SKM-1 treated with dmso at 0.1 percent for 144 hours (cell line): ENCODE results near the gene ABCB4.

Experiments used
- DNase-seq: peaks from one replicate; lab custom pipeline; 2025; ENCODE audit not compliant: unreplicated experiment; lab: John Stamatoyannopoulos, UW

The ABCB4 gene

DNA sequence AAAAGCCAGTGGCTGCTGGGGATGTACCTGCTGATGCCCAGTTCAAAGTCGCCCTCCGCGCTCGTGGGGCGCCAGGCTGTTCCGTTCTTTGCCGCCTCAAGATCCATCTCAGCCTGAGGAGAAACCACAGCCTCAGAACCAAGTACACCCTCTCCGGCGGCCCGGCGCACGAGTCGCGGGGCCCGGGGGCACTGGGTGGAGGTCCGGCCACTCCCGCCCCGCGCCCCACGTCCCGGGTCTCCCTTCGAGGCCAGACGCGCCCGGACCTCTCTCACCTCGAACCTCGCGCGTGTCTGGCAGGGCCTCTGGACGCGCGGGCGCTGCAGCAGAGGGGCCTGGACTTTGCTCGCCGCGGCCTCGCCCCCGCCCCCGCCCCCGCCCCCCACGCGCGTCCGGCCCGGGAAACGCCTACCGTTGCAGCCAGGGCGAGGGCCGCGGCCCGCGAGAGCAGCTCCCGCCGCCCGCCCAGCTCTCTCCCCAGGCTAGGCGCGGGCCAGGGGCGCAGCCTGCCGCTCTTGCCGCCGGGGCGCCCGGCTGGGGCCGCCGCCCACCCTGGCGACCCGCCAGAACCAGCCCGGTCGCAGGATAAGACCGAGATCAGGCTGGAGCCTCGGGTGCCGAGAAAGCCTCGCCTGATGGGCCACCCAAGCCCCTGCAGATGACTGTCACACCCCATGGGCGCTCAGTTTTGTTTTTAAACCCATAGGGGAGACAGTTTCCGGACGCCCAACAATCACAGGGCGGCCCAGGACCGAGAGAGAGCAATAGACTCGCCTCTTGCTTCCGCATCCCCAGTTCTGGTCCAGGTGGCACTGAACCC lies at the start of gene ABCB4:
TSS of gene ABCB4 (minus strand) at position 322 of the 820 bp plus-strand sequence. CDS start at position 107, 215 bp downstream.
- no peak for DNase-seq

DNA sequence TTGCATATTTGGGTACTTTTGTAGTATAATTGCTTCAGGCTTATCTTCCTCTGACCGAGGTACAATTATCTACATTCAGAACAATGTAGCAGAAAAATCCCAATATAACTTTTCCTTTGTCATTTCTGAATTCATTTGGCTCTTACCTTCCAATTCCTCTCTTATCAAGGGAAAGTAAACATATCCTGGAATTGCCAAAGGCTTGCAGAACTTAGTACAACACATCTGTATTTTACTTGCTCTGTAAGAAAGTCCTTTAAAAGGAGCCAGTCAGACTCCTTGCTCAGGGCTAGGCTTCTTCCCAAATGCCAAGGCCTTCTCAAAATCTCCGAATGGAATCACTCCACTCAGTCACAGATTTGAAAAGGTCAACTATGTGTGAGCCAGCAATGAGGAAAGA lies 43.3 kb upstream of the ABCB4 start:
- DNase-seq, result no peak

- no peak for DNase-seq
Observed at GRCh38 chr7:87517891-87518290, 42.4 kb upstream of the ABCB4 start.

DNA sequence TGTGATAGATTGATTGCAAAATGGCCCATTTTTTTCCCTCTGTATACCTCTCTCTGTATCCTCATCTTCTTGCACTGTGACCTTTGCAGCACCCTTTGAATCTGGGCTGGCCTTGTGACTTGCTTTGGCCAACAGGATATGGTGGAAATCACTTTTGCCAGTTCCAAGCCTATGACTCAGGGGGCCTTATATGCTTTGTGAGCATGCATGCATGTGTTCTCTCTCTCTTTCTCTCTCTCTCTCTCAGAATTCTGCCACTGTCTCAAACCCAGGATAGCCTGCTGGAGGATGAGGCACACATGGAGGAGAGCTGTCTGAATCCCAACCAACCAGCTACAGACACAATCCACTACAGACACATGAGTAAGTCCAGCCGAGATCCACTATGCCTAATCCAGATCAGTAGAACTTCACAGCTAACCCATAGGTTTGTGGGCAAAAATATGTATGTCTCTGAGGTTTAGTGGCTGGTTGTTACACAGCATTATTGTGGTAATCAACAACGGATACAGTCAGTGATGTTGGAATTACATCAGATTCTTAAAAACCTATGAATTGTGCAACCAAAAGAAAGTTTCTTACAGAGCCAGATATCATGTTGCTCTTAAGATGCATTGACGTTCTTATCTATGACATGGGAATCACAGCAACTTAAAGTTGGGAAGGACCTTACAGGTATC lies 41.8 kb upstream of the ABCB4 start:
- no peak for DNase-seq

- no peak for DNase-seq
Observed at GRCh38 chr7:87513735-87514335, 38.4 kb upstream of the ABCB4 start.

GRCh38 chr7:87512906-87513305 lies 37.4 kb upstream of the ABCB4 start:
- no peak for DNase-seq

DNA sequence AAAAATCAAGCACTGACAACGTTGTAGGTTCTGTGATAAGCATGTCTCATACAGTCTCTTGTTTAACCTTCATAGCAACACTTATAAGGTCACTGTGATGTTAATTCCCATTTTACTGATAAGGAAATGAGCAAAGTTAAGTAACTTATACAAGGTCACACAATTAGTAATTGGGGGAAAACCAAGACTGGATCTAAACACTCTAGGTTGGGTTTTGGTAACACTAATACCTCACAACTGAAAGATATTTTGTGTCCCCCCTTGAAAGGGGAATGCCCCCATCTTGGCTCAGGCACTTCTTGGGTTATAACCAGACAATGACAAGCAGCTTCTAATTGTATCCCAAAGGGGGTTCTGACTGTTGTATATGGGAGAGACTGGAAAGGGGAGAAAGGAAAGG lies 36.0 kb upstream of the ABCB4 start:
- no peak for DNase-seq

DNA sequence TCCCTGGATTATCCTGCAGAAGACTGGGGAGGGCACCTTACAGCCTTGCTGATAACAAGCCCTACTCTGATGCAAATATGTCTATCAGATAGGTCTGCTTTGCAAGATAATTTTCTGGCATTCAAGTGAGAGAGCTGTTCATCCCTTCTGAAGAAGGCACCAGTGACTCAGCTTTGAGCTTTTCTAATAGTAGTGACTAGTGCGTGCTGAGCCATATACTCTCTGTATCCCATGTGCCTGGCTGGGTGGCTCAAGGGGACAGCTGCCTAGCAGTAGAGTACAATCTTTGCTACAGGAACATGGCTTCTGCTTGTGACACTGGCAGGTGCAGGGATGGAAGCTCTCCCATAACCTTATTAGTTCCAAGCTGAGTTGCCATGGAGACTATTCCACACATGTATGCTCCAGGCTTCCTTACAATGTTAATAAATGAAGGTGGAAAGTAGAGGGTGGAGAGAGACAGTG lies 35.0 kb upstream of the ABCB4 start:
- no peak for DNase-seq

GRCh38 chr7:87507446-87507845 lies 32.0 kb upstream of the ABCB4 start:
- DNase-seq, result no peak

DNA sequence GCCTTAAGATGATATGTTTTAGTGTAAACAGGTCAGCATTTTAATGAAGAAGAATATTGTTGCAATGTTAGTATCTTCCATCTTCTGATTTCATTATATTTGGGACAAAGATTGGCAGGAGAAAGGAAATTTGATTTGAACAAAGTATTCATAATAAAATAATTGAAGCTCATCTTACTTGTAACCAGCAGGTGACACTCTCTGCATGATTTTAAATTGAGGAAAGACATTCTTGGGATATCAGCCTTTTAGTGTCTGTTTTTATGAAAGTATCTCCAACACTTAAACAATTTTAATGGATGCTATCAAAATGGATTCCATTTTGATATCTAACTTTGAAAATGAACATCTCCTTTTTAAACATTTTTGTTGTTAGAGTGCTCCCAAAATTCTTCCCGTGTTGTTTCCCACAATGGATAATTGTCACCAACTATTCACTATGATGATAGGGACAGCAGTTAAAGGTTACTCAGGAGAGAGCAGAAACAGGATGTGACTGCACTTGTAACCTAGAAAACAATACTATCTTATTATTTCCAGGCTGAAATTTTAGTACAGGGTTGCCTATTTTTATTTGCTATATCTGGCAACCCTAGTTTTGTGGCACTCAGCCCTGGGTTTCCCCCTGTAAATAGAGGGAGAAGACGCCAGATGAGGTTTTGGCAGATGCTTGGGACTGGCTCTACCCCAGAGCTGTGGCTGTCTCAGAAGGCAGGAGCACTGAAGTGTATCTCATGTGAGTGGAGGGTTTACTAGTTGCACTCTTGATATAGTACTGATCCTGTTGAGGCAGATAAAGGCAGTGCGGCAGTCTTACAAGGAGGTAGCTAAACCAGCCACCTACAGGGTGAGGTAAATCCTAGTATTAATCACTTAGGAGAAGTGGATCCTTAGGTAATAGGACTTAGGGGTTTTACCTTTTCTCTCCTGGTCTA lies 31.0 kb upstream of the ABCB4 start:
- DNase-seq, result no peak

GRCh38 chr7:87505557-87506245 lies 30.2 kb upstream of the ABCB4 start:
- no peak for DNase-seq

DNA sequence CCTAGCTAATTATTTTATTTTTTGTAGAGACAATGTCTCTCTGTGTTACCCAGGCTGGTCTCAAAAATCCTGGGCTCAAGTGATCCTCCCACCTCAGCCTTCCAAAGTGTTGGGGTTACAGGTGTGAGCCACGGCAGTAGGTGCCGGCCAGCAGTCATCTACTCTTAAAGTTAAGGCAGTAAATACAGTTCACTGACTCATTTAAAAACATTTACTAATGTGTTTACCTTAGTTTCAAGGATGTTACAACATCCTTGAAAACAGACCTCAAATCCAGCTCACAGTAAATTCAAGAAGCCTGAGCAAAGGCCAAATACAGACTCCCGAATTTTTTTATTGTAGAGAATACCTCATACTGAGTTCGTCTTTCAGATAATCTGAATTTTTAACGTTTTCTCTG lies 29.6 kb upstream of the ABCB4 start:
- DNase-seq, result no peak

DNA sequence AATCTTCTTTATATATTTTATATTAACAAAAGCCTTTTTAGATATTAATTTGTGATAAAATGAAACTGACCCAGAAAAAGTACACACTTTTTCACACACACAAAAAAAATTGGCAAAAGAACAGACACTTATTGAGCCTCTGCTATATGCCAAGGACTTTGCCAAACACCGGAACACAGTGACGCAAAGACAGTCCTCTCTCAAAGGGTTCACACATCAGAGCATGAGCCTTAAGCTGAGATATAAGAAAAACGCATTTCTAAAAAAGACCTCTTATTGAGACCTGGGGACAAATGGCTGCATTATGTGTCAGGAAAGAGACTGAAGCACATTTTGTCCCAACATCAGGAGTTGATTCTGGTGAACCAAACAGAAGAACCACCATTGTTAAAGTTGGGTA lies 24.0 kb upstream of the ABCB4 start:
- no peak for DNase-seq

DNA sequence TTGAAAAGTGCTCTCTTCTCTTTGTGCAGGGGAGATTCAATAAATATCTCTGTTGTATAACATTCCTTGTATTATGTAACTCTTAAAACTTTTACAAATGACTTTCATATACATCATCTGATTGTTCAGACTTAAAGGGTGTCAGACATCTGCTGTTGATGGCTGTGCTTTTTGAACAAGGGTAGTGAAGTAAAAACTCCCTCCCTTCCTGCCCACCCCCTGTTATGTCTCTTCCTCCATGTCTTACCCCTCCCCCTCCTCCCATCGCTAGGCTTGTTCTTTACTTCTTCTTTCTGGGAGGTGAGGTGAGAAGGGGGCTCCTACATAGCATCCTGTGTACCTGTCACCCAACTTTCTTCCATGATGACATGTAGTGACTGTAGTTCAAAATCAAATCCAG lies 23.4 kb upstream of the ABCB4 start:
- no peak for DNase-seq

DNA sequence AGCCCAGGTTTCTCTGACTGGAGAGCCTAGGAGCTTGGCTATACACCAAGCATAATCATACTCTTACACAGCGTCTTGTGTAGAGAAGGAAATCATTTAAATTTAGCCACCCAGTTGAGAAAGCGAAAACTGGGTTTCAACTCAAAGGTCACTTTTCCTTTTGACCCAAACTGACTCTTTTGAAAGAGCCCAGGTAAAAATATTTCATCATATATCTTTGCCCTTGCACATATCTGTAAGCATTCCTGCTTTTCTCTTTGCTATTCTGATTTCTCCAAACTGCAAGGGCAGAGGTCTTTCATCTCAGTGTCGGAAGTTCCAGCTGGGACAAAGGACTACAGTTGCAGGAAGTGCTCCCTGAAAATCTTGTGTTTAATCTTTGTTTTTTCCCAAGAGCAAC lies 22.0 kb upstream of the ABCB4 start:
- DNase-seq, result no peak

GRCh38 chr7:87495366-87495765 lies 19.9 kb upstream of the ABCB4 start:
- DNase-seq, result no peak

DNA sequence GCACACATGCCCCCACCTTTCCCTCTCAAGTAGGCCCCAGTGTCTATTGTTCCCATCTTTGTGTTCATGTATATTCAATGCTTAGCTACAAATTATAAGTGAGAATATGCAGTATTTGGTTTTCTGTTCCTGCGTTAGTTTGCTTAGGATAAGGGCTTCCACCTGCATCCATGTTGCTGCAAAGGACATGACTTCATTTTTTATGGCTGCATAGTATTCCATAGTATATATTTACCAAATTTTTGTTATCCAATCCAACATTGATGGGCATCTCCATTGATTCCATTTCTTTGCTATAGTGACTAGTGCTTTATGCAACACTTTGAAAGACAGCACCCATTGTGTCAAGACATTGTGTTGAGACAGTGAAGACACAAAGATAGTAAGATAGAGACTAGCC lies 19.0 kb upstream of the ABCB4 start:
- DNase-seq, result no peak

DNA sequence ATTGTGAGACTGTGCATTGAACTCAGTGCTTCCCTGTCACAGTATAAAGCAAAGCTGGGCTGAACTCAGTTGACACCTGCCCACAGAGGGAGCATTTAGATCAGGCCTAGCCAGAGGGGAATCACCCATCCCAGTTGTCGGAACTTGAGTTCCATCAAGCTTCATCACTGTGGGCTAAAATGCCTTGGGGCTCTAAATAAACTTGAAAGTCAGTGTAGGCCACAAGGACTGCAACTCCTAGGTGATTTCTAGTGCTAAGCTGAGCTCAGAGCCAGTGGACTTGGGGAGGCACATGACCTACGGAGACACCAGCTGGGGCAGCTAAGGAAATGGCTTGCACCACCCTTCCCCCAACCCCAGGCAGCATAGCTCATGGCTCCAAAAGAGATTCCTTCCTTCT lies 7.7 kb upstream of the ABCB4 start:
- DNase-seq, result no peak

- DNase-seq, result no peak
Observed at GRCh38 chr7:87482115-87482514, 6.6 kb upstream of the ABCB4 start.

- DNase-seq, result no peak
Observed at GRCh38 chr7:87480386-87480785, 4.9 kb upstream of the ABCB4 start.
